GM18502 (cell line): ENCODE data around the gene STK36.

Experiments
- ATAC-seq: cut with Tn5 transposase; IDR thresholded peaks from one replicate; pipeline ENCODE4 v1.9.1; 2021; ENCODE audit warnings: mild to moderate bottlenecking; ENCODE audit not compliant: unreplicated experiment, poor library complexity

The STK36 gene

DNA sequence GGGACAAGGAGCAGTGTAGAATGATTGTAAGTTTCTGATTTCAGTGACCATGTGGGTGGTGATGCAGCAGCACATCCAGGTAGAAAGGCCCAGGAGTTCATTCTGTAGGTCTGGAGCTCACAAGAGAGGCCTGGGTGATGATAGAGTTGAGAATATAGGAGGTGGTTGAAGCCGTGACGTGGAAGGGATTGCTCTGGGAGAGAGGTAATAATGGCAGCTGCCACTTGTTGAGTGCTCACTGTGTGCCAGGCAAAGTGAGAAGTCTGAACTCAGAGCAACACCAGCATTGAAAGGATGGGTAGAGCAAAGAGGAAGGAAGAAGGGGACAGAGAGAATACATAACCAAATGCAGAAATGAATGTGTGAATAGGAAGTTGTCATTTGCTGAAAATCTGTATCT, 42.0 kb downstream of the STK36 start:
- ATAC-seq: no peak

DNA sequence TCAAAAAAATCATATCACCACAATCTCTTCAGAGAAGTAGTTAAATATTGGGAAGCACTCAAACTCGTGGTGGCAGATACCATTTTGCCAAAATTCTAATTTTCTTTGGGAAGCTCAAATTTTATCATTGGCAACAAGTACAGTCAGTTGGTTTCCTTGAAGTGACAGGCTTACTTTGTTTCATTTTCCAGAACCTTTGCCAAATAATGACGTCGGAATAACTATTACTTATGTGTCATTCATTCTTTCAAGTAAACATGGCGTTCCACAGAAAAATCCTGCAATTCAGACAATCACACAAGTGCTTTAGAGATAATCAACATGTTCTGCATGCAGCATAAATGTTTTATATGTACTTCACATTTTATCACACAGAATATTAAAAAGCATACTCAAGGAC, 44.2 kb downstream of the STK36 start:
- no peak for ATAC-seq

DNA sequence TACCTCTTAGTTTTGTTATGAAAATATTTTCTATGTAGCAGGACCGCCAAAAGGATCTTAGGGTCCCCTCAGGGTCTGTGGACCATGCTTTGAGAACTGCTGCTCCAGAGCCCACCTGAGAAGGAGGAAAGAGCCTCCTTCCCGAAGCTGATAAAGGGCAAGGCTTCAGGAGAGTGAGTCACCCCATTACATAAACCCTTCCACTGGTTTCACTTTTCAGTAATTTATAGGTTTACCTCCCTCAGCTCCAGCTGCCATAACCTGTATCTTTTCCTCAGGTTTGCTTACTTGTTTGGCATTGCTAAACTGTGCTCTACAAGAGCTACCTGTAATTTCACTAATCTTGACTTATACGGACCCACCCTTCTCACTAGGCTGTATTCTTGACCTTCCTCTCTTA, 45.4 kb downstream of the STK36 start:
- ATAC-seq: no peak

DNA sequence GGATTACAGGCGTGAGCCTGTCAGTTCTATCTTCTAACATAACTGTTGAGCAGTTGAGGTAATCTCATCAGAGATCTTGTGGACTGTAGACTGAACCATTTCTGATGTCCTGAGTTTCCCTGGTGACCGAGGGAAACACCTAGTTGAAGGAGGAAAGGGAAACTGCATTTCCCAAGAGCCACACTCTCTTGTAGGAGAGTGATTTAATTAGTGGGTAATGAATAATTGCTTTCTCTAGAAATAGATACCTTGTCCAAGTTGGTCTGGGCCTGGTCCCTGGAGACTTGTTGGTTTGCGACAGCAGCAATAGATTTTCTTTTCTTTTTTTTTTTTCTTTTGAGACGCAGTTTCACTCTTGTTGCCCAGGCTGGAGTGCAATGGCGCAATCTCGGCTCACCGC, 46.2 kb downstream of the STK36 start:
- no peak for ATAC-seq

GRCh38 chr2:218719457-218719856, 47.6 kb downstream of the STK36 start:
- ATAC-seq: no peak

DNA sequence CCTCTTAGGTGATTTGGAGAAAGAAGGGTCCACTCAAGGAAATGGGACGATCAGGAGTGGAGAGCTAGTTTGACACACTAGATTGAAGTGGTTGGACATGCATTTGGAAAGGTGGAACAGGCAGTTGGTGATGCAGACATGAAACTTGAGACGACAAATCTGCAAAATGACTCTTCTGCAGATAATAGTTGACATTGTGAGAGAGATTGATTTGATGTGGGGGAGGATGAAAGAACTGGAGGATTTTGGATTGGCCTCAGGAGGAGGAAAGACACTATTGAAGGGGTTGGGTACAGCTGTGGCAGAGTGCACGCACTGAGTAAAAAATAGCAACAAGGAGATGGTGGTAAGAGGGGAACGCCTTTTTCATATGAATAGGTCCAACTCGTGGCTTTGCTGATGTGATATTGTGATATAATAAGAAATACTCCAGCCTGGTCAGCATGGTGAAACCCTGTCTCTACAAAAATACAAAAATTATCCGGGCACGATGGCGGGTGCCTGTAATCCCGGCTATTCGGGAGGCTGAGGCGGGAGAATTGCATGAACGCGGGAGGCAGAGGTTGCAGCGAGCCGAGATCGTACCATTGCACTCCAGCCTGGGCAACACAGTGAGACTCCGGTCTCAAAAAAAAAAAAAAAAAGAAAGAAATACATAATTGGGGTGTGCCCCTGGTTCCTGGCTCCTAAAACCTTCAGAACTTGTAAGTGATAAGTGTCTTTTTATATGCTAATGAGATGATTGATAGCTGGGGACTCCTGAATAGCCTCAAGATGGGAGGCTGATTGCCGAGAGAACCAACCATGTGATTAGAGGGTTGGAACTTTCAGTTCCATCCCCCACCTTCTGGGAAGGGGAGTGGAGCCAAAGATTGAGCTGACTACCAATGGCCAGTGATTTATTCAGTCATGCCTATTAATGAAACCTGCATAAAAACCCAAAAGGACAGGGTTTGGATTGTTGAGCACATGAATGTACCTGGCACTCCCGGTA, 48.5 kb downstream of the STK36 start:
- no peak for ATAC-seq

DNA sequence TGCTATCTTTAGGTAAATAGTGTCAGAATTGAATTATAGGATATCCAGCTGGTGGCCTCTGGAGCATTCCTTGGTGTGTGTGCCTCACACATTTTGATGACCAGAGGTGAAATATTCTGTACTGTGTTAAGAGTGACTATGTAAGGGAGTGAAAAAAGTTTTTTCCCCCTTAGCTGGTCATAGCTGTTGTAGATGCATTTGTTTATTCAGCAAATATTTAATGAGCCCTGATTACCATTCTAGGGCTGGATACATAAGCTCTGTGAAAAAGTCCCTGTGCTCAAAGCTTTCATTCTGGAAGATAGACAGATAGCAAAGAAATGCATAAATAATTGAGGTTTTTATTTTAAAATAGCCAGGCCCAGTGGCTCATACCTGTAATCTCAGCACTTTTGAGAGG, 49.6 kb downstream of the STK36 start:
- ATAC-seq: no peak

DNA sequence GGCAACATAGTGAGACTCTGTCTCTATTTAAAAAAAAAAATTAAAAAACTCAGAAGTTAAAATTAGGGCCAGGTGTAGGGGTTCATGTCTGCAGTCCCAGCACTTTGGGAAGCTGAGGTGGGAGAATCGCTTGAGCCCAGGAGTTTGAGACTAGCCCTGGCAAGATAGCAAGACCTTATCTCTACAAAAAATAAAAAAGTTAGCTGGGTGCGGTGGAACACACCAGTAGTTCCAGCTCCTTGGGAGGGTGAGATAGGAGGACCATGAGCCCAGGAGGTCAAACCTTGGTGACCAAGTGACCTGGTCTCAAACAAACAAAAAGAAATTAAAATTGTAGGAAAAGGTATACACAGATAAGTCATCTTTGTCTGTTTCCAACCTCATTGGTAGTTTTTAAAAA, 50.0 kb downstream of the STK36 start:
- ATAC-seq: no peak

- ATAC-seq: no peak
Observed at GRCh38 chr2:218722419-218722818, 50.5 kb downstream of the STK36 start.

DNA sequence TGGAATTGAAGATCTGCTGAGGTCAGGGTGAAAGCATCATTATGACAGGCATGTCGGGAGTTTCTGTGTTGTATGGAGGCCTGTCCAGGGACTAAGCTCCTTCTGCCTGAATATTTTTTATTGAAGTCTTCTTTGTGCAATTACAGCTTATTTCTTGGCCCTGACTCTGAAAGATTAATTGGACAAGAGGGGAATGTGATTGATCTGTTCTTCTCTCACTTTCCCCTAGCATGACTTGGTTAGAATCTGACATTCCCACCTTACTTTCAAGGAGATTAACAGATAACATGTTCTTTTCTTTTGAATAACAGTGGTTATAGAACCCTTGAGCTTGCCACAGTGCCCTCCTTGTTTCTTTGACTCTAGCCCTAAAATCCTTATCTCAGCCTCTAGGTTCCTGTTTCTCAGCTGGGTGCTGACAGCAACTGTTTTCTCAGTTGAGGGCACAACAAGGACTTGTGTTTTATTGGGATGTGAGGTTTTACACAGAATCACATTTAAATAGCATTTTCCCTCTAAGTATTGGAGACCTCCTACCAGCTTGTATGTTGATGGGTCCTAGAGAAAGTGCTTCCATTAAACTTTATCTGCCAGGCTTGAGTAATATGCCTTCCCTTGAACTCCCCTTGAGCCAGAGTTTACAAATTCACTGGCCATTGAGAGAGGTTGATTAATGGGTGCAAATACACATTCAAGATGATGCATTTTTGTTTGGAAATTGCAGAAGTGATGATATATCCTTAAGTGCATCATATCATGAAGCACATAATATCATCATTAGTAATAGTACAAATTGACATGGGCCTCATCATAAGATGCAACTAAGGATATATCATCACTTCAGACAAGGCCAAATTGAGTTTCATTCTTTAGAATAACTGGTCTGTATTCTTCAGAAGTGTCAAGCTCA, 51.2 kb downstream of the STK36 start:
- no peak for ATAC-seq

- ATAC-seq: no peak
Observed at GRCh38 chr2:218726004-218726574, 54.2 kb downstream of the STK36 start.

- ATAC-seq: no peak
Observed at GRCh38 chr2:218727502-218728165, 55.7 kb downstream of the STK36 start.

GRCh38 chr2:218729640-218730039, 57.8 kb downstream of the STK36 start:
- no peak for ATAC-seq

DNA sequence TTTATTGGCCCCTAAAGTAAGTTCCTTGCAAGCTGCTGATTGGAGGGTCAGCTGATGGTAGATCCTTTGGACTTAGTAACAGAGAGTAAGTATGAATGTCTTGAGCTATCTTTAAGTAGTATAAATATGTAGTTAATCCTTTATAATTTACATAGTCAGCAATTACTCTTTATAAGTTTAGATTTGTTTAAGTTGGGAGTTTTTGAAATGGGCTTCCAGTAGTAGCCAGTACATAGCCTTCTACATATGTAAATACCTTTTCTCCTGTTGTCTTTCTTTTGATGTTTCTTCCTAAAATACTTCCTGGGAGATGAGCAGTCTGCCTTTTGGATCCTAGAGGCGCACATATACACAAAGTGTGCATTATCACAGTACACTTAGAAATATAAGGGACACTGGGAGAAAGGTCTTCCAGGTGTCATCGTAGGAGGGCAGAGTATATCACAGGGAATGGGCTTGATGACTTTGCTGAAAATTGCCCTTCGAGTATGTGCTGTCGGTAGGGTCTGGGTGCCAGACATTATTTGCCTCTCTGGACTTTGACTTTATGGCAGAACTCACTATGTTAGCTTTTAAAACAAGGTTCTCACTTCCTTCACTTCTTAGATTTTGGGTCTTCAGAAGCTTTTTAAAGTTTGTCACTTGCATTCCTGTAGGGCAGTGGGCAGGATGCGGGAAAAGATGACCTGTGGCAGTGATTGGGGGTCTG, 60.3 kb downstream of the STK36 start:
- no peak for ATAC-seq

DNA sequence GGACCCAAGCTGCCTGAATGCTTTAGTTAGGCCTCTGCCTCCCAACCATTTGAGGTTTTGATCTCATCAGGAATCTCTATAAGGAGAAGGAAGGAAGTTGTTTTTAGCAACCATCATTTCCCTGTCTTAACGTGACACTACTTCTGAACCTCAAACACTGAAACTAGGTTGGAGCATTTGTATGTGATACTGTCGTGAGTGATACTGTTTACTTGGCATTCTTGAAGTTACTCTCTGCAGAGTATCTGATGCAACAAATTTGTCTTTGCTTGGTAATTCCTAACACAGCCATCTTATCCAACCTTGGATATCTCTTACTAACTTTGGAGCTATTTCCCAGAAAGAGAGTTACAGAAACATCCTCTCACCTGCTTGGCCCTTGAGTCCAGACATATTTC, 60.9 kb downstream of the STK36 start:
- no peak for ATAC-seq

DNA sequence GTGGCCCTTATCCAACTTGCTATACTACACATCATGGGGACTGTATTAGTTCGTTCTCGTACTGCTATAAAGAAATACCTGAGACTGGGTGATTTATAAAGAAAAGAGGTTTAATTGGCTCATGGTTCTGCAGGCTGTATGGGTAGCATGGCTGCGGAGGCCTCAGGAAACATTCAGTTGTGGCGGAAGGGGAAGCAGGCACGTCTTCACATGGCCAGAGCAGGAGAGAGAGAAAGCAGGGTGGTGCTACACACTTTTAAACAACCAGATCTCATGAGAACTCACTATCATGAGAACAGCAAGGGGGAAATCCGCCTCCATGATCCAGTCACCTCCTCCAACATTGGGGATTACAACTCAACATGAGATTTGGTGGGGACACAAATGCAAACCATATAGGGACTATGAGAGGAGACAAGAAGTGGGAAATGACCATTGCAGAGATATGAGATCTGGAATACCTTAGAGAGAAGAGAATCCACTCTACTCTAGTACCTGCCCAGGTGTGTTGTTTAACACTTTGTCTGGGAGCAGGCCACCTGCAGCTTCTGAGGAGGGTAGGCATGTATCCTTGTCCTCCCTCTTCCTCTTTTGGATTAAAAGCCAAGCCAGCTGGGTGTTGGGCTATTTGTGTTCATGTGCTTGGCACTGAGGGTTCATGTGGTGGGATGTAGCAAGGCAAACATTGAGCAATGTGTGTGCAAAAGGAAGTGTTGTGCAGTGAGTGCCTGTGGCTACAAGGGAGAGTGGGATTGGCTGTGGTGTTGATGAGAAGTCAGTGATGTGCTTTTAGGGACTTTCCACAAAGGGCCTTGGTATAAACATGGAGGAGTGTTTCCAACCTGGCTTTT, 61.5 kb downstream of the STK36 start:
- ATAC-seq: peak; percentile 58

DNA sequence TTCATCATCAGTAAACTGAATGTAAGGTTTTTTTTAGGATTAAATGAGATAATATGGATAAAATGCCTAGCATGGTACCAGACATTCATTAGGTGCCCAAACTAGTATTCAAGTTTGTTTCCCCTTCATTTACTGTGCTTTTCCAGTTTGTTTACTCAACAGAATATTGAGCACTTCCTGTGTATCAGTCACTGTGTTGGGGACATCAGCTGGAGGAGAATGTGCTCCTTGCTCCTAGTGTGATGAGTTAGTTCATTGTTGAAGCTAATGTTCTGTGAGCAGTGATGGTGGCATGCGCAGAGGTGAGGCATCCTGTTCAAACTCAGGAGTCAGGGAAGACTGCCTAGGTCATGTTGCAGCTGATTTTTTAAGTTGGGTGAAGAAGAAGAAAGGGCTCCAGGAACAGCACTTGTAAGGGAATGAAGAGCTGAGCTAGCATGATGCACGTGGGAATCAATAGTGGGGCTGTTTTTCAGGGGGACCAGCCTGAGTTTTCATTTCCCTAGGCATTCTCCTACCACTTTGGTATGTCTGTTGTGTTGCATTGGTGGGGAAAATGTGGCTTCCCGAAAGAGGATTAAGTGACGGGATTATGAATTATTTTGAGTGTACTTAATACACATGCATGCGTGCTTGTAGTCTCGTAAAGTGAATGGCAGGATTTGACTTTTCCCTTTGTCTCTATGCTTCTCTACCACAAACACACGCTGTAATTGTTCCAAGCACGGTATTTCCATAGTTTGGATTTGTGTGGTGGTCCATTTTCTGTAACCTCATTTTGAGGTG, 62.5 kb downstream of the STK36 start:
- ATAC-seq: no peak

DNA sequence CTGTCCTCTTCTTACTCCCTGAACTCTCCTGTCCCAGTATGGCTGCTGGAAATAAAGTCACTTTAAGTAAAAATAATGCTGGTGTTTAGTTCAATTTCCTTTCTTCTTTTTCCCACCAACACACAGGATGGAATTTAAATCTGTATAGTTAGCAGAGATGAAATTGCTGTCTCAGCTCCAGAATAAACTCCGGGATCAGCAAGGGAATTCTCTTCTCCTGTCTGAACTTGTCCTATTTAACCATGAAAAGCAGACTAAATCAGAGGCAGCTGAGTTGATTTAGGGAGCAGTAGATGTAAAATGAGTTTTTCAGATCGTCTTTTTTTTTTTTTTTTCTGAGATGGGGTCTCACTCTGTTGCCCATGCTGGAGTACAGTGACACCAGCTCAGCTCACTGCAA, 64.6 kb downstream of the STK36 start:
- no peak for ATAC-seq
